ENCODE data around the gene DOCK3. TPM values are rescaled to one million over a fixed set of nuclear protein-coding genes. Genes with fewer than 3 reads are reported as not detected.

Gene DOCK3
- total and polyA plus RNA-seq, 2 donors from 2014 or later, result 0.49 to 0.54 TPM

- no peak for FAIRE-seq
- no peak overlapping the region for H3K27ac ChIP-seq (ENCODE audit: low read depth in 2 of 2, low read length in 2 of 2)
Observed at GRCh38 chr3:50696276-50696675, 21.5 kb downstream of the DOCK3 start.

GRCh38 chr3:50698269-50698668, 23.5 kb downstream of the DOCK3 start:
- Histone ChIP-seq H3K4me1 (ENCODE audit: control insufficient read depth in 2 of 3, insufficient read depth in 2 of 3, low read depth in 1 of 3, low read length in 3 of 3) (no peaks in the 10 kb centered on the region), H3K27me3 (ENCODE audit: control insufficient read depth, insufficient read depth, low read length) (no peaks in the 10 kb centered on the region), H3K9me3 (ENCODE audit: control insufficient read depth in 2 of 3, insufficient read depth in 1 of 3, low read length in 3 of 3) (no peaks in the 10 kb centered on the region), H3K36me3 (ENCODE audit: control insufficient read depth in 2 of 3, insufficient read depth in 3 of 3, low read length in 3 of 3) (no peaks in the 10 kb centered on the region), H3K4me3 (ENCODE audit: low read length in 3 of 3) (no peak overlapping the region), H3K27ac (ENCODE audit: low read depth in 2 of 2, low read length in 2 of 2) (no peak overlapping the region), H3K9ac (ENCODE audit: low read length in 3 of 3) (no peak overlapping the region)
- DNase-seq (no peak), FAIRE-seq (no peak)
- no peak for TF ChIP-seq CTCF (IDR thresholded peaks at IDR 0.05; ENCODE audit: borderline replicate concordance, extremely low read depth, insufficient read depth)
- intact Hi-C loops (cut with DNase I), result no loop called here

More at GRCh38 chr3:50696276-50696675, 21.5 kb downstream of the DOCK3 start:
- intact Hi-C loops (cut with DNase I), result no loop called here
- Histone ChIP-seq H3K9me3 (ENCODE audit: control insufficient read depth in 2 of 3, insufficient read depth in 1 of 3, low read length in 3 of 3) (no peaks in the 10 kb centered on the region), H3K36me3 (ENCODE audit: control insufficient read depth in 2 of 3, insufficient read depth in 3 of 3, low read length in 3 of 3) (no peaks in the 10 kb centered on the region), H3K9ac (ENCODE audit: low read length in 3 of 3) (no peak overlapping the region), H3K27me3 (ENCODE audit: control insufficient read depth, insufficient read depth, low read length) (no peaks in the 10 kb centered on the region), H3K4me1 (ENCODE audit: control insufficient read depth in 2 of 3, insufficient read depth in 2 of 3, low read depth in 1 of 3, low read length in 3 of 3) (no peaks in the 10 kb centered on the region), H3K4me3 (ENCODE audit: low read length in 3 of 3) (no peak overlapping the region)
- DNase-seq, result no peak
- no peak for TF ChIP-seq CTCF (IDR thresholded peaks at IDR 0.05; ENCODE audit: borderline replicate concordance, extremely low read depth, insufficient read depth)

GRCh38 chr3:50708620-50709019, 33.9 kb downstream of the DOCK3 start:
- FAIRE-seq, result no peak

More at GRCh38 chr3:50708620-50709019, 33.9 kb downstream of the DOCK3 start:
- H3K4me1 ChIP-seq (ENCODE audit: control insufficient read depth in 2 of 3, insufficient read depth in 2 of 3, low read depth in 1 of 3, low read length in 3 of 3), result no peaks in the 10 kb centered on the region
- no peaks in the 10 kb centered on the region for H3K9me3 ChIP-seq (ENCODE audit: control insufficient read depth in 2 of 3, insufficient read depth in 1 of 3, low read length in 3 of 3)
- no peak for TF ChIP-seq CTCF (IDR thresholded peaks at IDR 0.05; ENCODE audit: borderline replicate concordance, extremely low read depth, insufficient read depth)
- H3K27ac ChIP-seq (ENCODE audit: low read depth in 2 of 2, low read length in 2 of 2), result no peak overlapping the region
- H3K9ac ChIP-seq (ENCODE audit: low read length in 3 of 3), result no peak overlapping the region
- intact Hi-C loops (cut with DNase I), result no loop called here
- no peaks in the 10 kb centered on the region for H3K36me3 ChIP-seq (ENCODE audit: control insufficient read depth in 2 of 3, insufficient read depth in 3 of 3, low read length in 3 of 3)
- no peaks in the 10 kb centered on the region for H3K27me3 ChIP-seq (ENCODE audit: control insufficient read depth, insufficient read depth, low read length)
- no peak overlapping the region for H3K4me3 ChIP-seq (ENCODE audit: low read length in 3 of 3)
- peak in 1 of 5 donors; percentile 1 for DNase-seq

All from kidney (tissue), 14 donors.